Large intestine (tissue), 3 donors: ENCODE data around the gene NOTCH1. TPM values are rescaled to one million over a fixed set of nuclear protein-coding genes. Genes with fewer than 3 reads are reported as not detected.

ENCODE experiments used
- DNase-seq, 2 donors: peaks; one replicate each; pipeline versions ENCODE4 v3.0.0 to v3.0.0-alpha.2; 2013
- H3K27ac ChIP-seq: one replicate; pipeline ENCODE4 v1.5.1; 2013; ENCODE audit warnings: low read length
- H3K27me3 ChIP-seq: 2 replicates; pipeline ENCODE4 v1.6.1; 2013; ENCODE audit warnings: low read length; ENCODE audit not compliant: control insufficient read depth, insufficient read depth
- H3K36me3 ChIP-seq: 2 replicates; pipeline ENCODE4 v1.6.1; 2013; ENCODE audit warnings: low read length; ENCODE audit not compliant: control insufficient read depth, insufficient read depth
- H3K4me1 ChIP-seq: one replicate; pipeline ENCODE4 v1.6.1; 2013; ENCODE audit warnings: low read length; ENCODE audit not compliant: control insufficient read depth, insufficient read depth
- H3K4me3 ChIP-seq: one replicate; pipeline ENCODE4 v1.5.1; 2013; ENCODE audit warnings: low read length
- H3K9me3 ChIP-seq: one replicate; pipeline ENCODE4 v1.6.1; 2013; ENCODE audit warnings: mild to moderate bottlenecking, low read depth, low read length, moderate library complexity; ENCODE audit not compliant: control insufficient read depth
- WGBS: methylation state at CpG from one replicate; pipeline ENCODE4 v1.1.5; 2013; ENCODE audit warnings: low lambda C conversion rate; ENCODE audit not compliant: insufficient coverage; 5-methylcytosine and 5-hydroxymethylcytosine counted together
- polyA plus RNA-seq: library from polyadenylated mRNA; unstranded; fragments of 120-200 nt; gene quantifications from one replicate; pipeline ENCODE4 v1.2.1, GENCODE V29; 2013

The NOTCH1 gene
- polyA plus RNA-seq, 1 donor = 13.4 TPM

- no peak overlapping the region for H3K4me3 ChIP-seq
- no peaks in the 10 kb centered on the region for H3K27me3 ChIP-seq
- DNase-seq = no peak
- no peaks in the 10 kb centered on the region for H3K9me3 ChIP-seq
- WGBS = 100% methylated on average over 2 of the region's 34 CpGs
- H3K4me1 ChIP-seq = no peaks in the 10 kb centered on the region
- no peak overlapping the region for H3K27ac ChIP-seq
- H3K36me3 ChIP-seq = peaks cover 87% of the 10 kb centered on the region
Measured at GRCh38 chr9:136474974-136475865, 70.6 kb downstream of the NOTCH1 start.

GRCh38 chr9:136474021-136474640 is 71.7 kb downstream of the NOTCH1 start:
- H3K36me3 ChIP-seq = peaks cover 90% of the 10 kb centered on the region
- H3K4me1 ChIP-seq = no peaks in the 10 kb centered on the region
- no CpG with 5 or more reads among the region's 27 CpGs for WGBS
- no peaks in the 10 kb centered on the region for H3K27me3 ChIP-seq
- no peak for DNase-seq
- H3K9me3 ChIP-seq = no peaks in the 10 kb centered on the region
- H3K27ac ChIP-seq = no peak overlapping the region
- H3K4me3 ChIP-seq = no peak overlapping the region

- no CpG with 5 or more reads among the region's 14 CpGs for WGBS
- DNase-seq = no peak
- Histone ChIP-seq H3K4me1 (no peaks in the 10 kb centered on the region), H3K27ac (no peak overlapping the region), H3K36me3 (peaks cover 98% of the 10 kb centered on the region), H3K9me3 (no peaks in the 10 kb centered on the region), H3K4me3 (no peak overlapping the region), H3K27me3 (no peaks in the 10 kb centered on the region)
Measured at GRCh38 chr9:136473354-136473721, 72.5 kb downstream of the NOTCH1 start.

- Histone ChIP-seq H3K4me1 (no peaks in the 10 kb centered on the region), H3K9me3 (no peaks in the 10 kb centered on the region), H3K27ac (no peak overlapping the region), H3K4me3 (no peak overlapping the region), H3K27me3 (no peaks in the 10 kb centered on the region), H3K36me3 (peaks cover 100% of the 10 kb centered on the region)
- WGBS = no CpG with 5 or more reads among the region's 28 CpGs
- DNase-seq = no peak
Measured at GRCh38 chr9:136472640-136473353, 73.1 kb downstream of the NOTCH1 start.

GRCh38 chr9:136471802-136472487 is 73.9 kb downstream of the NOTCH1 start:
- no CpG with 5 or more reads among the region's 19 CpGs for WGBS
- Histone ChIP-seq H3K9me3 (no peaks in the 10 kb centered on the region), H3K27me3 (no peaks in the 10 kb centered on the region), H3K4me3 (no peak overlapping the region), H3K4me1 (no peaks in the 10 kb centered on the region), H3K36me3 (peaks cover 98% of the 10 kb centered on the region), H3K27ac (no peak overlapping the region)
- no peak for DNase-seq

- Histone ChIP-seq H3K27me3 (no peaks in the 10 kb centered on the region), H3K27ac (no peak overlapping the region), H3K4me1 (no peaks in the 10 kb centered on the region), H3K9me3 (no peaks in the 10 kb centered on the region), H3K4me3 (no peak overlapping the region), H3K36me3 (peaks cover 98% of the 10 kb centered on the region)
- no CpG with 5 or more reads among the region's 12 CpGs for WGBS
- DNase-seq = no peak
Measured at GRCh38 chr9:136470792-136471469, 74.9 kb downstream of the NOTCH1 start.

GRCh38 chr9:136470356-136470755 is 75.5 kb downstream of the NOTCH1 start:
- H3K27ac ChIP-seq = no peak overlapping the region
- no peak overlapping the region for H3K4me3 ChIP-seq

GRCh38 chr9:136467766-136468165 is 78.1 kb downstream of the NOTCH1 start:
- H3K4me3 ChIP-seq = no peak overlapping the region
- H3K27ac ChIP-seq = no peak overlapping the region
- no CpG with 5 or more reads among the region's 15 CpGs for WGBS
- H3K27me3 ChIP-seq = no peaks in the 10 kb centered on the region
- no peaks in the 10 kb centered on the region for H3K9me3 ChIP-seq
- DNase-seq = no peak
- H3K4me1 ChIP-seq = no peaks in the 10 kb centered on the region
- peaks cover 96% of the 10 kb centered on the region for H3K36me3 ChIP-seq

More at GRCh38 chr9:136470356-136470755, 75.5 kb downstream of the NOTCH1 start:
- no peaks in the 10 kb centered on the region for H3K27me3 ChIP-seq
- H3K4me1 ChIP-seq = no peaks in the 10 kb centered on the region
- no peak for DNase-seq
- H3K36me3 ChIP-seq = peaks cover 98% of the 10 kb centered on the region
- no CpG with 5 or more reads among the region's 11 CpGs for WGBS
- no peaks in the 10 kb centered on the region for H3K9me3 ChIP-seq

- no peak overlapping the region for H3K4me3 ChIP-seq
- H3K36me3 ChIP-seq = peaks cover 94% of the 10 kb centered on the region
- no peaks in the 10 kb centered on the region for H3K4me1 ChIP-seq
- no peak for DNase-seq
- WGBS = no CpG with 5 or more reads among the region's 30 CpGs
- no peaks in the 10 kb centered on the region for H3K27me3 ChIP-seq
- H3K9me3 ChIP-seq = no peaks in the 10 kb centered on the region
- H3K27ac ChIP-seq = no peak overlapping the region
Measured at GRCh38 chr9:136466155-136466541, 79.7 kb downstream of the NOTCH1 start.
